Loucy (cell line): ENCODE results near the gene WDR19.

Source experiments
- H2AFZ ChIP-seq: fragments of 200-600 bp; sonication (generic); 2 replicates; pipeline ENCODE4 v1.6.0; 2016; ENCODE audit warnings: antibody characterized with exemption, mild to moderate bottlenecking, low read length, moderate library complexity
- H3F3A ChIP-seq: fragments of 200-600 bp; 2 replicates; pipeline ENCODE4 v1.6.0; 2016; ENCODE audit warnings: antibody characterized with exemption, low read depth, mild to moderate bottlenecking
- H3K27me3 ChIP-seq: fragments of 200-600 bp; sonication (generic); 2 replicates; pipeline ENCODE4 v1.6.1; 2014; ENCODE audit warnings: low read length, mild to moderate bottlenecking; ENCODE audit not compliant: insufficient read depth, poor library complexity, severe bottlenecking
- H3K36me3 ChIP-seq: fragments of 200-600 bp; sonication (generic); 2 replicates; pipeline ENCODE4 v1.6.1; 2016; ENCODE audit warnings: low read length; ENCODE audit not compliant: insufficient read depth
- H3K4me1 ChIP-seq: fragments of 200-600 bp; sonication (generic); 2 replicates; pipeline ENCODE4 v1.5.1; 2014; ENCODE audit warnings: low read length, mild to moderate bottlenecking; ENCODE audit not compliant: insufficient read depth, poor library complexity, severe bottlenecking
- H3K4me2 ChIP-seq: fragments of 200-600 bp; sonication (generic); 2 replicates; pipeline ENCODE4 v1.6.0; 2014; ENCODE audit warnings: antibody characterized with exemption, low read length, low read depth, mild to moderate bottlenecking; ENCODE audit not compliant: poor library complexity, severe bottlenecking
- H3K4me3 ChIP-seq: fragments of 200-600 bp; sonication (generic); 2 replicates; pipeline ENCODE4 v1.5.1; 2014; ENCODE audit warnings: low read length, mild to moderate bottlenecking, mixed read lengths; ENCODE audit not compliant: poor library complexity, severe bottlenecking
- H3K79me2 ChIP-seq: fragments of 200-600 bp; sonication (generic); 2 replicates; pipeline ENCODE4 v1.6.1; 2014; ENCODE audit warnings: low read length; ENCODE audit not compliant: insufficient read depth
- H3K9ac ChIP-seq: fragments of 200-600 bp; sonication (generic); 2 replicates; pipeline ENCODE4 v1.6.0; 2014; ENCODE audit warnings: mild to moderate bottlenecking, low read depth, low read length, moderate library complexity; ENCODE audit not compliant: poor library complexity, severe bottlenecking
- H3K9me2 ChIP-seq: fragments of 200-600 bp; sonication (generic); replicated peaks from 2 replicates; pipeline ENCODE4 v1.6.1; 2016; ENCODE audit warnings: low read depth, low read length, mixed read lengths
- H3K9me3 ChIP-seq: fragments of 200-600 bp; sonication (generic); 2 replicates; pipeline ENCODE4 v1.6.1; 2014; ENCODE audit warnings: mild to moderate bottlenecking, antibody characterized with exemption, low read length, low read depth; ENCODE audit not compliant: insufficient read depth
- H4K20me1 ChIP-seq: fragments of 200-600 bp; sonication (generic); 2 replicates; pipeline ENCODE4 v1.6.0; 2014; ENCODE audit warnings: antibody characterized with exemption, low read length, mild to moderate bottlenecking; ENCODE audit not compliant: insufficient read depth, poor library complexity, severe bottlenecking
- EZH2phosphoT487 ChIP-seq: fragments of 200-600 bp; IDR thresholded peaks from 2 replicates; pipeline ENCODE4 v1.6.1; 2018; ENCODE audit warnings: antibody characterized with exemption, mild to moderate bottlenecking, moderate library complexity, borderline replicate concordance
- TF ChIP-seq, protein P1 (sequence below): fragments of 200-600 bp; sonication (generic); conservative IDR thresholded peaks from 2 replicates; pipeline ENCODE4 v1.5.1; 2014; ENCODE audit warnings: mild to moderate bottlenecking, antibody characterized with exemption, low read length

Gene WDR19

DNA sequence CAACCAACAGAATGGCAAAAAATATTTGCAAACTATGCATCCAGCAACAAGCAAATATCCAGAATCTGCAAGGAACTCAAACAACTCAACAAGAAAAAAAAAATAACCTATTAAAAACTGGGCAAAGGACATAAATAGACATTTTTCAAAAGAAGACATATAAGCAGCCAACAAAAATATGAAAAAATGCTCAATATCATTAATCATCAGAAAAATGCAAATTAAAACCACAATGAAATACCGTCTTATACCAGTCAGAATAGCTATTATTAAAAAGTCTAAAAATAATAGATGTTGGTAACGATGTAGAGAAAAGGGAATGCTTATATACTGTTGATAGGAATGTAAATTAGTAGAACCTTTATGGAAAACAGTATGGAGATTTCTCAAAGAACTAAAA is 53.4 kb downstream of the WDR19 start:
- Histone ChIP-seq H4K20me1 (no peaks in the 10 kb centered on the region), H3K4me2 (no peak overlapping the region), H3K4me3 (no peak overlapping the region), H3K36me3 (no peaks in the 10 kb centered on the region), H3K9me2 (no peaks in the 10 kb centered on the region), H3K9ac (no peak overlapping the region), H3K79me2 (no peaks in the 10 kb centered on the region), H3F3A (no peaks in the 10 kb centered on the region), H3K4me1 (no peaks in the 10 kb centered on the region), H2AFZ (no peak overlapping the region), H3K27me3 (no peaks in the 10 kb centered on the region), H3K9me3 (no peaks in the 10 kb centered on the region)
- no peak for TF ChIP-seq EZH2phosphoT487
- TF ChIP-seq, protein P1, sequence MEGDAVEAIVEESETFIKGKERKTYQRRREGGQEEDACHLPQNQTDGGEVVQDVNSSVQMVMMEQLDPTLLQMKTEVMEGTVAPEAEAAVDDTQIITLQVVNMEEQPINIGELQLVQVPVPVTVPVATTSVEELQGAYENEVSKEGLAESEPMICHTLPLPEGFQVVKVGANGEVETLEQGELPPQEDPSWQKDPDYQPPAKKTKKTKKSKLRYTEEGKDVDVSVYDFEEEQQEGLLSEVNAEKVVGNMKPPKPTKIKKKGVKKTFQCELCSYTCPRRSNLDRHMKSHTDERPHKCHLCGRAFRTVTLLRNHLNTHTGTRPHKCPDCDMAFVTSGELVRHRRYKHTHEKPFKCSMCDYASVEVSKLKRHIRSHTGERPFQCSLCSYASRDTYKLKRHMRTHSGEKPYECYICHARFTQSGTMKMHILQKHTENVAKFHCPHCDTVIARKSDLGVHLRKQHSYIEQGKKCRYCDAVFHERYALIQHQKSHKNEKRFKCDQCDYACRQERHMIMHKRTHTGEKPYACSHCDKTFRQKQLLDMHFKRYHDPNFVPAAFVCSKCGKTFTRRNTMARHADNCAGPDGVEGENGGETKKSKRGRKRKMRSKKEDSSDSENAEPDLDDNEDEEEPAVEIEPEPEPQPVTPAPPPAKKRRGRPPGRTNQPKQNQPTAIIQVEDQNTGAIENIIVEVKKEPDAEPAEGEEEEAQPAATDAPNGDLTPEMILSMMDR, result no peak

GRCh38 chr4:39237179-39237578 is 54.9 kb downstream of the WDR19 start:
- Histone ChIP-seq H3K36me3 (no peaks in the 10 kb centered on the region), H3K9me3 (no peaks in the 10 kb centered on the region), H3K27me3 (no peaks in the 10 kb centered on the region), H2AFZ (no peak overlapping the region), H3K4me3 (no peak overlapping the region), H4K20me1 (no peaks in the 10 kb centered on the region), H3K79me2 (no peaks in the 10 kb centered on the region), H3K4me1 (no peaks in the 10 kb centered on the region), H3K4me2 (no peak overlapping the region), H3K9ac (no peak overlapping the region), H3F3A (no peaks in the 10 kb centered on the region), H3K9me2 (no peaks in the 10 kb centered on the region)
- TF ChIP-seq EZH2phosphoT487, result no peak
- TF ChIP-seq, protein P1, result no peak

- Histone ChIP-seq H3K4me2 (no peak overlapping the region), H3K36me3 (no peaks in the 10 kb centered on the region), H3F3A (no peaks in the 10 kb centered on the region), H3K79me2 (no peaks in the 10 kb centered on the region), H3K4me1 (no peaks in the 10 kb centered on the region), H2AFZ (no peak overlapping the region), H3K9me2 (no peaks in the 10 kb centered on the region), H4K20me1 (no peaks in the 10 kb centered on the region), H3K9me3 (no peaks in the 10 kb centered on the region), H3K4me3 (no peak overlapping the region), H3K27me3 (no peaks in the 10 kb centered on the region), H3K9ac (no peak overlapping the region)
- TF ChIP-seq EZH2phosphoT487, result no peak
- TF ChIP-seq, protein P1, result no peak
These were observed 61.1 kb downstream of the WDR19 start for GRCh38 chr4:39243462-39243861.
